NCI-H446 treated with DMSO at 0.1 percent for 48 hours (cell line): ENCODE measurements around the gene MPPE1.
"Not testable (repeated sequence)": the region's sequence is repeated elsewhere in the genome, so short reads cannot be mapped to it uniquely, and the experiment has no call there.

ENCODE experiments used
- DNase-seq: peaks from one replicate; lab custom pipeline; 2025; lab: John Stamatoyannopoulos, UW

MPPE1 gene

GRCh38 chr18:11925800-11926481 is 17.8 kb upstream of the MPPE1 start:
- no peak for DNase-seq

DNA sequence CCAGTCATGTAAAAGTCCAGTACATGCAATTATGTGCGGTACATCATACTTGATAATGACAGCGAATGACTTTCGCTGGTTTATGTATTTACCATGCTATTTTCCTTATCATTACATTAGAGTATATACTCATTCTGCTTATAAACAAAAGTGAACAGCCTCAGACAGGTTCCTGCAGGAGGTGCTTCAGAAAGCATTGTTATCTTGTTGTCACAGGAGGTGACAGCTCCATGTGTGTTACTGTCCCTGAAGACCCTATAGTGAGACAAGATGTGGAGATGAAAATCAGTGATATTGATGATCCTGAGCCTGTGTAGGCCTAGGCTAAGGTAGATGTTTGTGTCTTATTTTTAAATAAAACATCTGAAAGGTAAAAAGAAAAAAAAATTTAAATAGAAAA is 15.3 kb upstream of the MPPE1 start:
- no peak for DNase-seq

GRCh38 chr18:11919522-11919921 is 11.4 kb upstream of the MPPE1 start:
- DNase-seq = not testable (repeated sequence)

DNA sequence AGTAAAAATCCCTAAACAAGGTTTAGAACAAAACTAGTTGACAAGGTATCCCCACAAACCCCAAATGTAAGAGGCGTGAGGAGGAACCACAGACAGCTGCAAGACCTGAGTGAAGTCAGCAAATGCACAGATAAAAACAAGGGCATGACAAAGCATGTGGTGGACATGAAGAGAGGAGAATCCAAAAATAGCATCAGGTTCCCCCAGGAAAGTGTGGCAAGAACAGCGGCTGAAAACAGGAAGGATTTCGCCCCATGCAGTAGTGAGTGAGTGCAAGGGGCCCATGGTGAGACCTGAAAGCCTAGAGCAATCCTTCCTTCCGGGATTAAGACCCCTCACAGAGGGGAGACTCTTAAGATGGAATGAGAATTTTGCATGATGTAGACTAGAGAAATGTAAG is 8.8 kb upstream of the MPPE1 start:
- not testable (repeated sequence) for DNase-seq

DNA sequence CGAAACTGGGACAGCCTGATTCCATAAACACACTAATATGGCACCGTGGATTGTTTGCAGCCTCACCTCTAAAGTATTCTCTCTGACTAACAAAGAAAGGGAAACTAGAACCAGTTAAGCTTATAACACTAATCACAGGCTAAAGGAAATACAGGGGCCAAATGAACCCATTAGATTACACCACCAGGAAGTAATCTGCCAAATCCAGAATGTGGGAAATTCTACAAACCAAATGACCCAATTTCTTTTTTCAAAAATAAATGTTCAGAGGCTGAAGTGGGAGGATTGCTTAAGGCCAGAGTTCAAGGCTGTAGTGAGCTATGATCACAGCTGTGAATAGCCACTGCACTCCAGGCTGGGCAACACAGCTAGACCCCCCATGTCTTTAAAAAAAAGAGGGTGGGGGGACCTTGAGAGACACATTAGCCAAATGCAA is 1.5 kb upstream of the MPPE1 start:
- no peak for DNase-seq

DNA sequence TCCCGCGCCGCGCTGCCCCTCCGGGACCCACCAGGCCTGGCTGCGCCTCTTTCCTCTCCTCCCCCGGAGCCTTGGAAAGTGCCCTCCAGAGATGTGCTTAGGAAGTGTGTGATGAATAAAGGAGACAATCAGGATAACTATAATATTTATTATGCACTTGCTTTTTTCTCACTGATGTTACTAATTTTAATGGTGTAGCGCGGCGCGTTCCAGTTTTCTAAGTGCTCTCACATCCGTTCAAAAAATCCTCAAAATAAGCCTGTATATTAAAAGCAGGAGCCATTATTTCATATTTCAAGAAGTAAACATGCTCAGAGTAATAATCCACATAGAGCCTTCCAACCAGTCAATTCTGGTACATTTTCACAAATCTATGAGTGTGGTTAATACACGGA is 941 bp upstream of the MPPE1 start:
- no peak for DNase-seq

DNA sequence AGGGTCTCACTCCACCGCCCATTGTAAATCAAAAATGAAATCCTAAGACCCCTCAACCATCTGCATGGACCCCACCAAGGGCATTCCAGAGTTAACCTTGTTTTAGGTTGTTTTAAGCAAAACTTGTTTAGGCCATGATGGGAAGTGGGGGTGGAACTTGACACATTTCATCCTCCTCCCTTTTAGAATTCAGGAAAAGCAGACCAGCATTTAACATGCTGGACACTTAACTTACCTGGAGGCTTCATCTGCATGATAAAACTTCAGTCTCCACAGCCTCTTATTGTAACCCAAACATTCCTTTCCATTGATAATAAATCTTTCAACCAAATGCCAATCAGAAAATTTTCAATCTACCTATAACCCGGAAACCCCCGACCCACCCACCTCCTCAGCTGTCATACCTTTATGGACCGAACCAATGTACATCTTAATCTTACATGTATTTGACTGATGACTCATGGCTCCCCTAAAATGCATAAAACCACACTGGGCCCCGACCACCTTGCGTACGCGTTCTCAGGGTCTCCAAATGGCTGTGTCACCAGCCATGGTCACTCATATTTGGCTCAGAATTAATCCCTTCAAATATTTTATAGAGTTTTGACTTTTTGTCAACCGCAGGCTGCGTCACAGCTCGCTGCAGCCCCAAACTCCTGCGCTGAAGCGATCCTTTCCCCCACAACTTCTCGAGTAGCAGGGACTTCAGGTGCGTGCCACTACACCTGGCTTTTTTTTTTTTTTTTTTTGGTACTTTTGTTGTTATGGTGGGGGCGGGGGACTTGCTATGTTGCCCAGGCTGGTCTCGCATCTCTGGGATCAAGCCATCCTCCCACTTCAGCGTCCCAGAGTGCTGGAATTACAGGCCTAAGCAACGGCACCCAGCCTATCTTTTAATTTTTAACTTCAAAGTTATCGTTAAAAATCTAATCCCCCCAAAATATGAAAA is 917 bp downstream of the MPPE1 start:
- DNase-seq = no peak

DNA sequence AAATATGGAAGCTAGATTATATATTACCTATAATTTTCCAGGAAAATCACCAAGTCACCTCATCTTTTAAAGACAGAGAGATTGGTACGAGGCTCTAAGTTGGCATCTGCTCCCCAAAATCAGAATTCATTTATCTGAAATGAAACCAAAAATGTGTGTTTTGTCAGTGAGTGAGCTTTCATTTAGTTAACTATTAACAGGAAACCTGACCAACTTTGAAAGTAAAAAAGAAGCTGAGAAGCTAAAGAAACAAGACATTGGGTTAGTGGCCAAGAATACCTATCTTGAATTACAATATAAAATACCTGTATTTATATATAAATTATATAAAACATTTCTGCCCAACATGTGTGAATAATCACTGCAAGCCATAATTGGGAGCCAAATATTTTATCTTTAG is 1.9 kb downstream of the MPPE1 start:
- DNase-seq = no peak

DNA sequence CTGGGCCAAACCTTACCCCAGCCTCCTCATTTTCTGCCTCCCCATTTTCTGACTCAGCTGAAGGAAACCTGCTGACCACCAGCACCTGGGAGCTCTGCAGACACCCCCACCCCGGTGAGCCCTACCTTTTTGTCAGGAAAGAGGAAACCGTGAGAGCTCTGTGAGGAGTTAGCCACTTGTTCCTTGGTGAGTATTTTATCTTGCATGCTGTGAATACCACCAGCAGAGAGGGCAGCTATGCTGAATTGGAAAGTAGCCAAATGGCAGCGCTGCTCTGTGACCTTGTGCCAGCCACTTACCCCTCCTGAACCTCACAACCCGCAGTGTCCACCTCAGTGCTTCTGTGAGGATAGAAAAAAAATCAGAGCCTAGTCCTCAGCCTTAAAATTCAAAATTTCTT is 2.5 kb downstream of the MPPE1 start:
- no peak for DNase-seq

GRCh38 chr18:11902522-11903292 is 5.4 kb downstream of the MPPE1 start:
- no peak for DNase-seq

- DNase-seq = no peak
Measured at GRCh38 chr18:11901826-11902438, 6.2 kb downstream of the MPPE1 start.

DNA sequence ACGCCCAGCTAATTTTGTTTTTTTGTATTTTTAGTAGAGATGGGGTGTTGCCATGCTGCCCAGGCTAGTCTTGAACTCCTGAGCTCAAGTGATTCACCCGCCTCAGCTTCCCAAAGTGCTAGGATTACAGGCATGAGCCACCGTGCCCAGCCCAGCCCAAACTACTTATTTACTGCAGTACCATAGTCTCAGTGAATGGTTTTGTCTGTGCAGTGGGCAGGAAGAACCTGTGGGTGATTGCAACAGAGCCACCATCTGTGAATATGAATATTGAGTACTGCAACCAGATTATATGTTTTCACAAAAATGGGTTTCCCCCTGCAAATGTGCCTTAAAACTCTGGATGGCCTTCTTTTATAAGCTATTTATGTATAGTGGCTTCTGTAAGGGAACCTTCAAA is 9.1 kb downstream of the MPPE1 start:
- DNase-seq = no peak

GRCh38 chr18:11897781-11898180 is 10.3 kb downstream of the MPPE1 start:
- DNase-seq = no peak

GRCh38 chr18:11892438-11892837 is 15.7 kb downstream of the MPPE1 start:
- not testable (repeated sequence) for DNase-seq

DNA sequence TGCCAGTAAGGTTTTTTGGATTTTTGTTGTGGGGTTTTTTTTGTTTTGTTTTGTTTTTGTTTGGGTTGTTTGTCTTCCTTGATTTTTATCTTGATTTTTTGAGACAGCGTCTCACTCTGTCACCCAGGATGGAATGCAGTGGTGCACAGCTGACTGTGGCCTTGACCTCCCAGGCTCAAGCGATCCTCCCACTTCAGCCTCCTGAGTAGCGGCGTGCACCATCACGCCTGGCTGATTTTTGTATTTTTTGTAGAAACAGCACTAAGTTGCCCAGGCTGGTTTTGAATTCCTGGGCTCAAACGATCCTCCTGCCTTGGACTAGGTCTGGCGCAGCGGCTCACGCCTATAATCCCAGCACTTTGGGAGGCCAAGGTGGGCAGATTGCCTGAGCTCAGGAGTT is 16.4 kb downstream of the MPPE1 start:
- no peak for DNase-seq

DNA sequence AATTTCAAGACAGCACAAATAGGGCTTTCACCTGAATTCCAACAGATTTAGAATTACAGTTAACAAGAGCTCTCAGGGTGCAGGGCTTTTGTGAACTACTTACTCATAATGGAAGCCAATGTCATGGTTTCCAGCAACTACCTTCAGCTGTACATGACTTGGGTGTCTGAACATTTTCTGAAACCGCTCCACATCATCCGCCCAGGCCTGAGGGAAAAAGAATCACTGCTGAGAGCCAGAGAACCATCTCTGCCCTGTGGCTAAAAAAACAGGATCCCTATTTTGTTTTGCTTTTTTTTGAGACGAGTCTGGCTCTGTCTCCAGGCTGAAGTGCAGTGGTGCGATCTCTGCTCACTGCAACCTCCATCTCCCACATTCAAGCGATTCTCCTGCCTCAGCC is 18.8 kb downstream of the MPPE1 start:
- no peak for DNase-seq

DNA sequence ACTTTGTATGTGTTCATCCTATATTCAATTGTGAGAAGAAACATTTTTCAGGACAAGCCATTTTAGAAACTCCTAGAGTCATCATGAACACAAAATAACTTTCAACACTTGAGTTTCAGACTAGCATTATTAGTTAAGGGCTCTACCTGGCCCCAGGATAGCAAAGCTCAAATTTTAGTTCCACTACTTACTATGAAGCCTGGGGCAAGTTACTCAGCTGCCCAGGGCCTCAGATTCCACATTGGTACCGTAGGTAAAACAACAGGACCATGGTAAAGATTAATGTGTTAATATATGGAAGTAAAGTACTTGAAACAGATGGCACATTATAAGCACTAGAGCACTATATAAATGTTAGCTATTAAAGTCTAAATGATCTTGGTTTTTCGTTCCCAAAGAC is 19.4 kb downstream of the MPPE1 start:
- no peak for DNase-seq

GRCh38 chr18:11887328-11888128 is 20.6 kb downstream of the MPPE1 start:
- DNase-seq = no peak

DNA sequence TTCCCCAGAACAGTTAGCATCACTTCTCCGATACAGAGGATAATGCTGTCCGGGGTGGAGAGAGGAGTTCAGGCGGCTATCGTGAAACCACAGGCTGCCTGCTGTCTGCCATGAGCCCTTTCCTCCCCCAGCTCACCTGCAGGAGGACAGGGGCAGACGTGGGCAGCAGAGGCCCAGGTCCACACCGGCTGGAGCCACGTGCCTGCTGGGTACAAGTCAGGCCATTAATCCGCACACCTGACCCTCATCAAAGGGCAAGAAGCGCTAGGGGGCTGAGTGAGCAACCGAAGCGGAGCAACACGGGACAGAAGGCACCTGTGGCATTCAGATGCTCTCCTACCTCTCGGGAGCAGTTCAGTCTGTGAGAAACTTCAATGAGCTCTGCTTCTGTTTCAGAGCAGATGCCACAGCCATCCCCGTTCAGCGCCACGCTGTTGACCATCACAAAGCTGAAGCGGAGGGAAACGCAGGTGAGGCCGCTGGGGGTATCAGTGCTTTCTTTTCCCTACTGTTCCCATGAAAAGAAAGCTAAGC is 21.5 kb downstream of the MPPE1 start:
- DNase-seq = no peak

DNA sequence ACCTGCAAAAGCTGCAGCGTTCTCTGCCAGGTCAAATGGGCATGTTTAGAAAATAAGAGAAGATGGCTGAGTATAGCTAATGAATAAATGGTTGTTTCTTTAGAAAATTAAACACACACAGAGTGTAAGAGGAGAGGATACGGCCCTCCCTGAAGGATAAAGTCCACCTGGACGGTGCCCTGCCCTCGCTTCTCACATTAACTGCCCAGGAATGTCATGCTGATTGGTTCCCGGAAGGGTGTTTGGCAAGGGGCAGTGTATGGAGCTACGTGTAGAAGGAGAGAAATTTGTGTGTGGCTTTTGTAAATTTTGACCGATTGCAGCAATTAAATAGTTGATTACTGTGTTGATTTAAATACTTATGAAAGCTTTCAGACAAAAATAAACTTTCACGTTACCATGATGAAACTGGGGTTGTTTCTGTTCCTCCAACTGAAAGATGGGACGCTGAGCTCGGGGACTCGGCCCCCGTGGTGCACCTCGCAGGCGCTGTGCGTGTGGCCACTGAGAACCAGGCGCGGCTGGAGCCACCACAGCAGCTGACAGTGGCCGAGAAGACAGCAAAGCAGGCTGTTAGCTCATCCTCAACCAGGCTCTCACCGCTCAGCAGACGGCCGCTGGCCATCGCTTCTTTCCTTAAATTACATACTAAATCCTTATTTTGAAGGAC is 22.7 kb downstream of the MPPE1 start:
- DNase-seq = no peak
